SK-N-SH treated with all-trans-retinoic acid at 6 μM for 48 hours (cell line): Measurements from ENCODE around the gene CHCHD1.

Experiments used
- ATAC-seq: fragments of 200-7000 bp; cut with Tn5 transposase; 3 replicates; pipeline ENCODE4 v1.9.1; 2020; ENCODE audit warnings: mild to moderate bottlenecking, moderate library complexity
- ARNTL ChIP-seq: fragments of 450-650 bp; formaldehyde crosslinking; IDR thresholded peaks from 2 replicates; pipeline ENCODE4 v1.5.0; 2020; ENCODE audit warnings: low read depth, mild to moderate bottlenecking, moderate library complexity, borderline replicate concordance
- BACH2 ChIP-seq: fragments of 250-450 bp; sonication (Bioruptor Pico); IDR thresholded peaks from 2 replicates; pipeline ENCODE4 v1.9.0; 2021; ENCODE audit warnings: mild to moderate bottlenecking, borderline replicate concordance
- CREB5 ChIP-seq: fragments of 250-450 bp; sonication (Bioruptor Pico); IDR thresholded peaks from 2 replicates; pipeline ENCODE4 v1.5.1; 2020; ENCODE audit warnings: low read depth, mild to moderate bottlenecking, moderate library complexity
- CSDC2 ChIP-seq: fragments of 250-450 bp; sonication (Bioruptor Pico); IDR thresholded peaks from 2 replicates; pipeline ENCODE4 v1.5.0; 2020; ENCODE audit warnings: mild to moderate bottlenecking, moderate library complexity
- CSRNP3 ChIP-seq: fragments of 250-450 bp; sonication (Bioruptor Pico); IDR thresholded peaks from 2 replicates; pipeline ENCODE4 v1.5.1; 2021; ENCODE audit warnings: mild to moderate bottlenecking, moderate library complexity
- ESRRG ChIP-seq: fragments of 250-450 bp; sonication (Bioruptor Pico); IDR thresholded peaks from 2 replicates; pipeline ENCODE4 v1.6.1; 2021; ENCODE audit warnings: mild to moderate bottlenecking
- GLIS3 ChIP-seq: fragments of 250-450 bp; sonication (Bioruptor Pico); IDR thresholded peaks from 2 replicates; pipeline ENCODE4 v1.5.0; 2020; ENCODE audit warnings: mild to moderate bottlenecking, moderate library complexity
- ISL1 ChIP-seq: fragments of 250-450 bp; sonication (Bioruptor Pico); IDR thresholded peaks from 2 replicates; pipeline ENCODE4 v2.1.2; 2022; ENCODE audit warnings: mild to moderate bottlenecking, moderate library complexity
- OSR1 ChIP-seq: fragments of 250-450 bp; sonication (Bioruptor Pico); IDR thresholded peaks from 2 replicates; pipeline ENCODE4 v1.8.0; 2022; ENCODE audit warnings: moderate library complexity, mild to moderate bottlenecking, inconsistent platforms
- PATZ1 ChIP-seq: fragments of 250-450 bp; sonication (Bioruptor Pico); IDR thresholded peaks from 2 replicates; pipeline ENCODE4 v1.8.0; 2020; ENCODE audit warnings: mild to moderate bottlenecking, moderate library complexity, borderline replicate concordance
- POU6F1 ChIP-seq: fragments of 250-450 bp; sonication (Bioruptor Pico); IDR thresholded peaks from 2 replicates; pipeline ENCODE4 v1.8.0; 2021; ENCODE audit warnings: low read depth, mild to moderate bottlenecking, moderate library complexity, borderline replicate concordance
- PPARA ChIP-seq: fragments of 250-450 bp; sonication (Bioruptor Pico); IDR thresholded peaks from 2 replicates; pipeline ENCODE4 v1.5.0; 2020; ENCODE audit warnings: mild to moderate bottlenecking, borderline replicate concordance
- RARB ChIP-seq: fragments of 250-450 bp; sonication (Bioruptor Pico); IDR thresholded peaks from 2 replicates; pipeline ENCODE4 v1.8.0; 2021; ENCODE audit warnings: mild to moderate bottlenecking, moderate library complexity
- SNAI2 ChIP-seq: fragments of 250-450 bp; sonication (Bioruptor Pico); IDR thresholded peaks from 2 replicates; pipeline ENCODE4 v1.5.0; 2020; ENCODE audit warnings: mild to moderate bottlenecking, moderate library complexity
- TCF4 ChIP-seq: fragments of 250-450 bp; sonication (Bioruptor Pico); IDR thresholded peaks from 2 replicates; pipeline ENCODE4 v1.8.0; 2021; ENCODE audit warnings: mild to moderate bottlenecking, moderate library complexity, borderline replicate concordance
- TOX ChIP-seq: fragments of 250-450 bp; sonication (Bioruptor Pico); IDR thresholded peaks from 2 replicates; pipeline ENCODE4 v1.8.0; 2021; ENCODE audit warnings: mild to moderate bottlenecking, moderate library complexity, borderline replicate concordance
- TSHZ2 ChIP-seq: fragments of 250-450 bp; sonication (Bioruptor Pico); IDR thresholded peaks from 2 replicates; pipeline ENCODE4 v1.5.0; 2020; ENCODE audit warnings: mild to moderate bottlenecking, moderate library complexity
- ZC3H10 ChIP-seq: fragments of 250-450 bp; sonication (Bioruptor Pico); IDR thresholded peaks from 2 replicates; pipeline ENCODE4 v1.5.1; 2021; ENCODE audit warnings: mild to moderate bottlenecking, moderate library complexity
- ZFP3 ChIP-seq: fragments of 250-450 bp; sonication (Bioruptor Pico); IDR thresholded peaks from 2 replicates; pipeline ENCODE4 v1.5.0; 2020; ENCODE audit warnings: mild to moderate bottlenecking, moderate library complexity
- ZFP30 ChIP-seq: fragments of 450-650 bp; formaldehyde crosslinking; IDR thresholded peaks from 2 replicates; pipeline ENCODE4 v1.5.0; 2022; ENCODE audit warnings: mild to moderate bottlenecking, moderate library complexity
- ZNF565 ChIP-seq: fragments of 450-650 bp; formaldehyde crosslinking; conservative IDR thresholded peaks from 2 replicates; pipeline ENCODE4 v1.5.0; 2020; ENCODE audit warnings: low read depth, mild to moderate bottlenecking, moderate library complexity
- ZNF70 ChIP-seq: fragments of 450-650 bp; formaldehyde crosslinking; IDR thresholded peaks from 2 replicates; pipeline ENCODE4 v1.5.0; 2020; ENCODE audit warnings: mild to moderate bottlenecking, moderate library complexity
- ZNF8 ChIP-seq: fragments of 450-650 bp; formaldehyde crosslinking; IDR thresholded peaks from 2 replicates; pipeline ENCODE4 v1.5.0; 2020; ENCODE audit warnings: mild to moderate bottlenecking, moderate library complexity

The CHCHD1 gene

GRCh38 chr10:73814276-73814895, 32.5 kb downstream of the CHCHD1 start (continued):
- no peak for TF ChIP-seq GLIS3 (CRISPR knock-in tag)
- no peak for TF ChIP-seq ZNF565 (CRISPR knock-in tag)
- no peak for TF ChIP-seq ISL1
- TF ChIP-seq CSRNP3 (CRISPR knock-in tag): no peak
- no peak for TF ChIP-seq ZNF8 (CRISPR knock-in tag)
- no peak for TF ChIP-seq OSR1
- no peak for TF ChIP-seq ESRRG (CRISPR knock-in tag)

- TF ChIP-seq ZFP3 (CRISPR knock-in tag) (no peak), RARB (no peak), TSHZ2 (CRISPR knock-in tag) (no peak), TCF4 (CRISPR knock-in tag) (no peak), ISL1 (no peak), PATZ1 (no peak), OSR1 (no peak), ARNTL (no peak), ZC3H10 (CRISPR knock-in tag) (no peak), ZNF565 (CRISPR knock-in tag) (no peak), ZNF70 (no peak), GLIS3 (CRISPR knock-in tag) (no peak), ZNF8 (CRISPR knock-in tag) (no peak), POU6F1 (CRISPR knock-in tag) (no peak), SNAI2 (CRISPR knock-in tag) (no peak), PPARA (CRISPR knock-in tag) (no peak), ESRRG (CRISPR knock-in tag) (no peak), TOX (no peak), ZFP30 (CRISPR knock-in tag) (no peak)
- no peak for ATAC-seq
Observed at GRCh38 chr10:73814896-73815718, 33.3 kb downstream of the CHCHD1 start.

- ATAC-seq: no peak
- TF ChIP-seq GLIS3 (CRISPR knock-in tag): no peak
- no peak for TF ChIP-seq PATZ1
- no peak for TF ChIP-seq TOX
- no peak for TF ChIP-seq ZNF565 (CRISPR knock-in tag)
- no peak for TF ChIP-seq TCF4 (CRISPR knock-in tag)
- no peak for TF ChIP-seq TSHZ2 (CRISPR knock-in tag)
- no peak for TF ChIP-seq BACH2
- TF ChIP-seq ZC3H10 (CRISPR knock-in tag): no peak
- TF ChIP-seq SNAI2 (CRISPR knock-in tag): no peak
- no peak for TF ChIP-seq CREB5 (CRISPR knock-in tag)
- no peak for TF ChIP-seq ZFP30 (CRISPR knock-in tag)
- TF ChIP-seq CSDC2 (CRISPR knock-in tag): no peak
Observed at GRCh38 chr10:73815719-73816030, 33.8 kb downstream of the CHCHD1 start.
